ENCODE results near the gene ZDHHC11B.

DNA sequence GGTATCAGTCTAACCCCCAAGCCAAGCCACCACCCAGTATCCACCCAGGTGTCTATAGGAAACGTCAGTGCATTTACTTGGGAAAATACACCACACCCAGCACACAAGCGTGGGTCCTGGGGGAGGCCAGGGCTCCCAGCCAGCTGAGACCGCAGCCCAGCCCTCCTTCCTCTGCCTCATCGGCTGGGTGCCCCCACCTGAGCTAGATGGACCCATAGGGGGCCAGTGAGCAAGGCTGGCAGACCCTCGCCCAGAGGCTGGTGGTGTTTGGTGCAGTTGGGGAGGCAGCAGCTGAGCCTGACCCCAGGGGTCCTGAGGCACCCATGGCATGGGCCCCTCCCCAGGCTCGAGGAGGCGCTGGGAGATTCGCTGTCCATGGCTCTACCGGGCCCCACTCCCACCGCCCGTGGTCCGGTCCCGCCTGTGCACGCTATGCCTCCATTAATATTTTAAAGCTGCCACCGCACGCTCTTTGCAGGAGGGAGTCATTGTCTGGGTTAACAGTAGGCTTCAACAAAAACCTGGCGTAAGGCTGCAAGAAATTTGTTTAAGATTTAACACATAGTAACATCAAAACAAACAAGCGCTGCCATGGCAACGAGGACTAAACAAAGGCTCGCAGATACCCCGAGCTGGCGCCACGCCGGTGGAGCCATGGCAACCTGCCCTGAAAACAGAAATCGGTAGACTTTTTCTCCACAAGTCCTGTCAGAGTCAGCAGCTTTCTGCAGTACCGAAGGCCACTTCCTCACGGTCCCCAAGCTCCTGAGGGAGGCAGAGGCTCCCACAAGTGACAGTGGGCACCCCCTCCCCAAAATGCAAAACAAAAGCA lies 112.0 kb downstream of the ZDHHC11B start:
- TF ChIP-seq, protein P1, sequence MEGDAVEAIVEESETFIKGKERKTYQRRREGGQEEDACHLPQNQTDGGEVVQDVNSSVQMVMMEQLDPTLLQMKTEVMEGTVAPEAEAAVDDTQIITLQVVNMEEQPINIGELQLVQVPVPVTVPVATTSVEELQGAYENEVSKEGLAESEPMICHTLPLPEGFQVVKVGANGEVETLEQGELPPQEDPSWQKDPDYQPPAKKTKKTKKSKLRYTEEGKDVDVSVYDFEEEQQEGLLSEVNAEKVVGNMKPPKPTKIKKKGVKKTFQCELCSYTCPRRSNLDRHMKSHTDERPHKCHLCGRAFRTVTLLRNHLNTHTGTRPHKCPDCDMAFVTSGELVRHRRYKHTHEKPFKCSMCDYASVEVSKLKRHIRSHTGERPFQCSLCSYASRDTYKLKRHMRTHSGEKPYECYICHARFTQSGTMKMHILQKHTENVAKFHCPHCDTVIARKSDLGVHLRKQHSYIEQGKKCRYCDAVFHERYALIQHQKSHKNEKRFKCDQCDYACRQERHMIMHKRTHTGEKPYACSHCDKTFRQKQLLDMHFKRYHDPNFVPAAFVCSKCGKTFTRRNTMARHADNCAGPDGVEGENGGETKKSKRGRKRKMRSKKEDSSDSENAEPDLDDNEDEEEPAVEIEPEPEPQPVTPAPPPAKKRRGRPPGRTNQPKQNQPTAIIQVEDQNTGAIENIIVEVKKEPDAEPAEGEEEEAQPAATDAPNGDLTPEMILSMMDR (conservative IDR thresholded peaks at IDR 0.05 in 1 of 2, IDR thresholded peaks at IDR 0.05 in 1 of 2; ENCODE audit: low read depth in 1 of 2, low read length in 2 of 2) = no peak
- TF ChIP-seq EZH2 (IDR thresholded peaks at IDR 0.05; ENCODE audit: low read length, missing control alignments) = no peak
